22Rv1 (cell line): ENCODE results near the gene RGS7.

Experiments used
- CTCF ChIP-seq: fragments of 450-650 bp; IDR thresholded peaks from 2 replicates; pipeline ENCODE4 v1.5.1; 2017; ENCODE audit warnings: mild to moderate bottlenecking
- ZFX ChIP-seq: fragments of 450-650 bp; IDR thresholded peaks from 2 replicates; pipeline ENCODE4 v1.6.1; 2017; ENCODE audit warnings: antibody characterized with exemption, borderline replicate concordance

DNA sequence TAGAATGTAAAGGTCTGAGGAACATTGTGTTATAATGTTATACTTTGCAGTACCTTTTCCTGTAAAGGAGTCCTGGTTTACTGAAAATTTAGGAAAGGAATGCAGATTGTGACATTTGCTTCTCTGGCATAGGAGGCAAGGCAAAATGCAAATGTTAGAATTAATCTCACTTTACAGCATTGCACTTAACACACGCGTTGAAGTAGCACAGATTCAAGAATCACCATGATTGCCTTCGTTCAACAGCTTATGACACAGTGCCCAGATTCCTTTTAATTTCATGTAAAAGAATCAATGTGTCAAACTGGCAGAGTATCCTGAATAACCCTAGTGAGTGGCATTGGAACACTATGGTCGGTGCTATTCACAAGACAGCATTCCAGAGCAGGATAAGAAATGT, 47.4 kb downstream of the RGS7 start:
- no peak for TF ChIP-seq CTCF
- no peak for TF ChIP-seq ZFX
